ENCODE results near the gene TSPAN10. TPM values are rescaled to one million over a fixed set of nuclear protein-coding genes. Genes with fewer than 3 reads are reported as not detected.

The TSPAN10 gene
- total and polyA plus RNA-seq, 2 of the 8 experiments (the other 6 are each of a cell fraction or from before 2014, with no cell fraction given): 0.99 to 1.1 TPM

- Histone ChIP-seq H4K20me1 (replicated peaks in 1 of 2; ENCODE audit: control insufficient read depth in 1 of 2, insufficient read depth in 2 of 2, low read length in 2 of 2) (peaks cover 0 to 23% of the 10 kb centered on the region in 2 experiments), H3K56ac (replicated peaks; ENCODE audit: insufficient read length, low read depth, low read length) (peak overlapping the region; percentile 70), H2BK120ac (replicated peaks; ENCODE audit: low read depth, low read length) (no peak overlapping the region), H3K36me3 (ENCODE audit: control insufficient read depth in 2 of 4, insufficient read depth in 4 of 4, low read length in 3 of 4) (peaks cover 2 to 15% (median 10%) of the 10 kb centered on the region in 4 experiments; a peak in 6 of 8 replicates), H3K4me1 (replicated peaks in 1 of 4; ENCODE audit: control insufficient read depth in 3 of 4, insufficient read depth in 4 of 4, low read length in 3 of 4) (peaks cover 3 to 14% (median 7%) of the 10 kb centered on the region in 4 experiments; a peak in 6 of 7 replicates), H3K4me2 (ENCODE audit: insufficient read depth in 1 of 2, low read depth in 2 of 2, low read length in 2 of 2) (peak overlapping the region; percentile 77 to 84), H2BK15ac (ENCODE audit: low read length) (no peak overlapping the region), H4K91ac (replicated peaks; ENCODE audit: insufficient read length, low read length) (peak overlapping the region; percentile 34), H3K23me2 (ENCODE audit: low read depth, low read length) (peaks cover 12% of the 10 kb centered on the region), H3K9me3 (ENCODE audit: insufficient read depth in 2 of 2, low read depth in 1 of 2, low read length in 1 of 2) (no peaks in the 10 kb centered on the region), H4K5ac (ENCODE audit: insufficient read length, low read depth, low read length) (peak overlapping the region; percentile 56), H3K9ac (replicated peaks in 1 of 4; ENCODE audit: extremely low read depth in 1 of 4, low read depth in 3 of 4, low read length in 3 of 4) (peak overlapping the region; percentile 35 to 76 (median 73)), H3K18ac (ENCODE audit: extremely low read depth, low read length) (peak overlapping the region; percentile 32; the same call in 1 of the 2 replicates), H2AFZ (ENCODE audit: low read length) (no peak overlapping the region), H4K8ac (ENCODE audit: extremely low read depth, insufficient read depth, low read length) (peak overlapping the region; percentile 83), H3K4ac (replicated peaks; ENCODE audit: insufficient read length, low read depth, low read length) (no peak overlapping the region), H2AK5ac (ENCODE audit: low read depth, low read length) (no peak overlapping the region), H3K4me3 (ENCODE audit: extremely low read depth in 1 of 4, insufficient read depth in 2 of 4, low read depth in 3 of 4, low read length in 4 of 4) (peak overlapping the region; percentile 76 to 89 (median 87)), H3K79me1 (ENCODE audit: low read depth, low read length) (peaks cover 15% of the 10 kb centered on the region), H3K23ac (ENCODE audit: insufficient read length) (no peak overlapping the region), H2BK20ac (ENCODE audit: low read length) (no peak overlapping the region), H3K79me2 (ENCODE audit: control insufficient read depth in 1 of 2, insufficient read depth in 2 of 2, low read length in 2 of 2) (peaks cover 4 to 39% of the 10 kb centered on the region in 2 experiments; a peak in 3 of 4 replicates), H3K27me3 (replicated peaks in 1 of 4; ENCODE audit: control insufficient read depth in 3 of 4, extremely low read depth in 1 of 4, insufficient read depth in 3 of 4, low read length in 3 of 4) (no peaks in the 10 kb centered on the region; a peak in 1 of 7 replicates), H3K14ac (ENCODE audit: insufficient read length) (no peak overlapping the region), H2BK5ac (ENCODE audit: low read depth, low read length) (peak overlapping the region; percentile 60; the same call in 1 of the 2 replicates), H2BK12ac (ENCODE audit: low read depth, low read length) (no peak overlapping the region), H3K27ac (ENCODE audit: low read depth, low read length) (peak overlapping the region; percentile 58)
- FAIRE-seq (no peak), DNase-seq (ENCODE audit: low read depth in 1 of 2, low spot score in 2 of 2) (no peak)
- TF ChIP-seq SRF (IDR thresholded peaks at IDR 0.05; ENCODE audit: low read depth, low read length) (no peak), BACH1 (IDR thresholded peaks at IDR 0.05; ENCODE audit: low read length) (0 out of 2 replicates have a peak, but pooled peaks have one; percentile 41), RFX5 (IDR thresholded peaks at IDR 0.05; ENCODE audit: borderline replicate concordance, low read depth, low read length) (no peak), CBX5 (IDR thresholded peaks at IDR 0.05; ENCODE audit: low read depth, low read length) (no peak), KDM5A (IDR thresholded peaks at IDR 0.05; ENCODE audit: low read length) (0 out of 2 replicates have a peak, but pooled peaks have one; percentile 42)
- POLR2A ChIA-PET (ENCODE audit: partially characterized antibody): interaction anchor here (0.8 to 28.4 kb wide), 12 partner anchors 7 to 195 kb away, joined by 3 to 436 read pairs (median 6); partner anchors contain the start of genes CCDC137, MRPL12, NPLOC4 and OXLD1
- CTCF ChIA-PET (ENCODE audit: partially characterized antibody): interaction anchor here (0.8 to 2.9 kb wide), 6 partner anchors 11 to 27 kb away, joined by 3 to 10 read pairs (median 4); no protein-coding TSS in a partner anchor
- WGBS, 2 experiments (ENCODE audit: extremely low coverage in 1 of 2, insufficient coverage in 1 of 2, insufficient read length in 1 of 2, insufficient replicate concordance in 2 of 2, low coverage in 1 of 2, low lambda C conversion rate in 2 of 2, missing lambda C conversion rate in 1 of 2): 3% methylated on average over 20 of the region's 37 CpGs; no CpG with 5 or more reads in 1 of the 2 experiments
Observed at GRCh38 chr17:81683208-81683583, 46.2 kb downstream of the TSPAN10 start.

Measured in H1 (cell line).